GM12878 (cell line): ENCODE data around the gene MAML3. TPM values are rescaled to one million over a fixed set of nuclear protein-coding genes. Genes with fewer than 3 reads are reported as not detected.

Experiments
- ATAC-seq: fragments of 200-7000 bp; cut with Tn5 transposase; 3 replicates; pipeline ENCODE4 v1.9.1; 2020; ENCODE audit warnings: mild to moderate bottlenecking, moderate library complexity
- BruUV-seq: library from RNA; stranded (reverse); fragments of 400-500 nt; replicated peaks from 2 replicates; lab custom pipeline; 2021; lab: Mats Ljungman, UMichigan
- CTCF ChIA-PET: fragments of 300-600 bp; sonication (Branson Sonifier 250); formaldehyde crosslinking; extraction: SDS; loops from one replicate; lab custom pipeline; 2021; ENCODE audit warnings: inconsistent platforms; lab: Yijun Ruan, JAX
- POLR2A ChIA-PET: fragments of 350-600 bp; formaldehyde crosslinking; extraction: SDS; loops from one replicate; lab custom pipeline; 2021; ENCODE audit warnings: inconsistent platforms; lab: Charles Lee
- RAD21 ChIA-PET: fragments of 300-600 bp; sonication (Branson Sonifier 250); formaldehyde crosslinking; loops from one replicate; lab custom pipeline; 2023; ENCODE audit warnings: antibody characterized with exemption; ENCODE audit not compliant: unreplicated experiment; lab: Charles Lee
- SMC1A ChIA-PET: fragments of 300-600 bp; sonication (Branson Sonifier 250); formaldehyde crosslinking; loops from one replicate; lab custom pipeline; 2023; ENCODE audit not compliant: unreplicated experiment, uncharacterized antibody; lab: Charles Lee
- DNase-seq: peaks from one replicate; pipeline ENCODE4 v3.0.0-alpha.2; 2011; ENCODE audit warnings: low read depth, low spot score
- FAIRE-seq: peaks from 3 replicates; lab custom pipeline; 2011; peaks lifted over from hg19 to GRCh38; lab: Jason Lieb, UNC
- H2AFZ ChIP-seq: 2 replicates; pipeline ENCODE4 v1.6.0; 2011; ENCODE audit warnings: low read depth, low read length, control low read depth; ENCODE audit not compliant: control insufficient read depth
- H3K27ac ChIP-seq: 2 replicates; pipeline ENCODE4 v1.5.1; 2011; ENCODE audit warnings: control low read depth; ENCODE audit not compliant: control insufficient read depth, insufficient read depth
- H3K27me3 ChIP-seq, 2 experiments: replicated peaks in 1 of 2; 2 replicates each; pipeline versions ENCODE4 v1.6.0 to v1.6.1; 2011; ENCODE audit warnings: low read length in 1 of 2; ENCODE audit not compliant: control insufficient read depth in 2 of 2, insufficient read depth in 2 of 2
- H3K36me3 ChIP-seq, 2 experiments: 2 replicates each; pipeline ENCODE4 v1.5.1; 2011; ENCODE audit warnings: low read length in 1 of 2; ENCODE audit not compliant: control insufficient read depth in 2 of 2, insufficient read depth in 2 of 2
- H3K4me1 ChIP-seq: 2 replicates; pipeline ENCODE4 v1.6.1; 2011; ENCODE audit warnings: mild to moderate bottlenecking, low read length, moderate library complexity, mixed read lengths; ENCODE audit not compliant: control insufficient read depth, insufficient read depth
- H3K4me2 ChIP-seq: 2 replicates; pipeline ENCODE4 v1.6.0; 2011; ENCODE audit warnings: control low read depth; ENCODE audit not compliant: control insufficient read depth, insufficient read depth
- H3K4me3 ChIP-seq: fragments of 200-600 bp; sonication (generic); 2 replicates; pipeline ENCODE4 v1.5.1; 2016
- H3K79me2 ChIP-seq: 2 replicates; pipeline ENCODE4 v1.6.0; 2011; ENCODE audit warnings: low read length; ENCODE audit not compliant: control insufficient read depth, insufficient read depth
- H3K9ac ChIP-seq: 2 replicates; pipeline ENCODE4 v1.8.0; 2011; ENCODE audit warnings: low read length, control low read depth, mixed read lengths; ENCODE audit not compliant: control insufficient read depth, insufficient read depth
- H3K9me3 ChIP-seq: replicated peaks from 3 replicates; pipeline ENCODE4 v1.5.1; 2011; ENCODE audit warnings: mild to moderate bottlenecking, low read length; ENCODE audit not compliant: control insufficient read depth, insufficient read depth
- H4K20me1 ChIP-seq: 2 replicates; pipeline ENCODE4 v1.6.0; 2011; ENCODE audit not compliant: control insufficient read depth, insufficient read depth
- LARP7 ChIP-seq: fragments of 450-650 bp; IDR thresholded peaks from 2 replicates; pipeline ENCODE4 v1.6.1; 2017; ENCODE audit warnings: mild to moderate bottlenecking
- NFXL1 ChIP-seq: fragments of 450-650 bp; IDR thresholded peaks from 2 replicates; pipeline ENCODE4 v1.6.1; 2017; ENCODE audit warnings: antibody characterized with exemption, mild to moderate bottlenecking, borderline replicate concordance
- REST ChIP-seq: IDR thresholded peaks from 2 replicates; pipeline ENCODE4 v1.6.1; 2012; ENCODE audit warnings: mild to moderate bottlenecking, low read depth, low read length
- TCF3 ChIP-seq: IDR thresholded peaks from 2 replicates; pipeline ENCODE4 v1.6.1; 2012; ENCODE audit warnings: low read depth, mild to moderate bottlenecking, low read length, borderline replicate concordance; ENCODE audit not compliant: insufficient read depth
- ZSCAN29 ChIP-seq: fragments of 450-650 bp; IDR thresholded peaks from 2 replicates; pipeline ENCODE4 v1.6.1; 2017; ENCODE audit warnings: mild to moderate bottlenecking, moderate library complexity
- WGBS: methylation state at CpG from one replicate; pipeline ENCODE4 v1.1.6; 2016; ENCODE audit warnings: low lambda C conversion rate; ENCODE audit not compliant: insufficient replicate concordance, insufficient coverage; ENCODE audit errors: missing lambda C conversion rate; 5-methylcytosine and 5-hydroxymethylcytosine counted together
- in situ Hi-C: fragments of 300-500 bp; cut with MboI; formaldehyde crosslinking; loops from 9 replicates; pipeline ENCODE4 v1.14.3; 2018; ENCODE audit warnings: mixed read lengths
- intact Hi-C: fragments of 100-400 bp; cut with micrococcal nuclease; formaldehyde crosslinking; loops from one replicate; pipeline ENCODE4 v1.14.2; 2022; ENCODE audit not compliant: unreplicated experiment
- polyA plus RNA-seq, 11 experiments: library from polyadenylated mRNA; depleted of rRNA in 4 of 11; unstranded in 6 of 11; stranded (reverse) in 5 of 11; fragments of >200 nt; fragmentation: Nextera tagmentation in 4 of 11; fragmentation: Illumina TruSeq in 1 of 11; extraction: Ambion mirVana in 4 of 11; extraction: Trizol in 1 of 11; gene quantifications; 1 replicate in 1 of 11; 2 replicates in 10 of 11; pipeline versions ENCODE4 v1.2.1 to v1.2.3, GENCODE V29; 2011 to 2016; ENCODE audit warnings: inconsistent platforms in 2 of 11, missing spikeins in 2 of 11, low read depth in 1 of 11
- total RNA-seq, 4 experiments: library from RNA; depleted of rRNA in 3 of 4; stranded (reverse); fragments of >200 nt in 3 of 4; fragmentation: Illumina TruSeq in 1 of 4; extraction: Trizol in 1 of 4; gene quantifications; 2 replicates each; pipeline versions ENCODE4 v1.2.1 to v1.2.3, GENCODE V29; 2013 to 2021

Gene MAML3
- total and polyA plus RNA-seq, 10 of the 15 experiments (the other 5 are each of a cell fraction or from before 2014, with no cell fraction given): under 0.01 to 0.53 (median 0.06) TPM; not detected in 2

GRCh38 chr4:139759097-139759496 lies 394.9 kb downstream of the MAML3 start:
- Histone ChIP-seq H3K4me1 (no peaks in the 10 kb centered on the region), H3K36me3 (no peaks in the 10 kb centered on the region), H3K4me3 (no peak overlapping the region), H3K79me2 (no peaks in the 10 kb centered on the region), H4K20me1 (no peaks in the 10 kb centered on the region), H3K4me2 (no peak overlapping the region), H3K9me3 (no peaks in the 10 kb centered on the region), H3K9ac (no peak overlapping the region), H3K27ac (no peak overlapping the region), H3K27me3 (peaks cover 2 to 3% of the 10 kb centered on the region in 2 experiments; a peak in 3 of 4 replicates), H2AFZ (no peak overlapping the region)
- POLR2A ChIA-PET: no interaction called here
- in situ Hi-C loops: no loop called here
- no peak for ATAC-seq
- RAD21 ChIA-PET: no interaction called here
- no peak for DNase-seq
- no peak for TF ChIP-seq NFXL1
- TF ChIP-seq TCF3: no peak
- TF ChIP-seq REST: no peak
- no peak for TF ChIP-seq ZSCAN29
- no peak for TF ChIP-seq LARP7
- FAIRE-seq: no peak
- no TSS peak for BruUV-seq
- intact Hi-C loops: no loop called here
- CTCF ChIA-PET: interaction anchor here (2.8 kb wide), 1 partner anchor 9 kb away, joined by 6 read pairs; no protein-coding TSS in a partner anchor
- 16% methylated on average over 4 of the region's 4 CpGs for WGBS
- SMC1A ChIA-PET: no interaction called here
